ENCODE measurements around the gene PPP1R15B. TPM values are rescaled to one million over a fixed set of nuclear protein-coding genes. Genes with fewer than 3 reads are reported as not detected.

PPP1R15B gene
- total and polyA plus RNA-seq, 2 of the 4 experiments (the other 2 are of a cell fraction): 14.9 to 15.0 TPM

DNA sequence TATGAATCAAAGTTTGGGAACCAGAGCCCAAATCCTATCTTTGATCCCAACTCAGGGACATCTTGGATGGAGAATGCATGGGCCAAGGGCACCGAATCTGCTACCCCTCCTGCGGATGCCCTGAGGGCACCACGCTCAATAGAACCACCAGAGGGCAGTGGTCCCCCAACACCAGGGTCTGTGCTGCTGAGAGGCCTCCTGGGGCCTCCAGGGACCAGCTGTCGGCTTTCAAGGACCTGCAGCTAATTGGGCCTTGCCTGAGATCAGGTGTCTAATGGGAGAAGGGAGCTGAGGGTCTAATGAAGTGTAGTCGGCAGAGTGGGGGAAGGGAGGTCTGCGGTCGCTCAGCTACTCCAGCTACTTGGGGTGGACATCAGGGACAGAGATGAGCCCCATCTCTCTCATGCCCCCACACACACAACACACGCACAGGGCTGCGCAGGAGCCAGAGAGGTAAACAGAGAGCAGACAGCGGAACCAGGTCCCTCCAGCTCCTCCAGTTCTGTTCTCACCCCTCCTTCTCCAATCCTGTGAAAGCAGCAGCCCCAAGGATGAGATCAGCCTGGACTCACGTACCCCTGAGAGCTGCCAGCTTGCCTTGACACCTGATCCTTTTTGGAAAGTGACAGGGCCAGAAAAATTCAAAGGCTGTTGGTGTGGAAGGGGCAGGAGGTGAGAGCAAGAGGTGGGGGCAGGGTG, 34.9 kb upstream of the PPP1R15B start:
- Histone ChIP-seq H3K4me2 (ENCODE audit: low read depth, low read length) (no peak overlapping the region), H4K20me1 (ENCODE audit: insufficient read depth, low read length) (no peaks in the 10 kb centered on the region; the same call in 1 of the 2 replicates), H3K4me1 (ENCODE audit: control insufficient read depth, insufficient read depth, low read length) (no peaks in the 10 kb centered on the region), H2AK5ac (ENCODE audit: low read depth, low read length) (no peak overlapping the region), H3K9me1 (ENCODE audit: insufficient read depth, low read length) (no peaks in the 10 kb centered on the region), H3K4me3 (ENCODE audit: insufficient read depth, low read depth, low read length) (no peak overlapping the region), H3K9ac (ENCODE audit: low read depth, low read length) (no peak overlapping the region), H3K4ac (ENCODE audit: low read depth, low read length) (no peak overlapping the region), H3K23ac (ENCODE audit: low read depth, low read length) (no peak overlapping the region), H3K27me3 (ENCODE audit: control insufficient read depth, insufficient read depth, low read length) (no peaks in the 10 kb centered on the region), H2AK9ac (replicated peaks; ENCODE audit: low read depth, low read length, poor library complexity) (peak overlapping the region; percentile 26), H3K18ac (ENCODE audit: low read depth, low read length) (no peak overlapping the region), H4K91ac (ENCODE audit: insufficient read depth, low read depth, low read length) (no peak overlapping the region), H2BK120ac (ENCODE audit: low read depth, low read length) (no peak overlapping the region), H4K8ac (ENCODE audit: low read depth in 2 of 2, low read length in 2 of 2) (no peak overlapping the region), H2BK20ac (ENCODE audit: low read depth, low read length) (no peak overlapping the region), H3K79me1 (ENCODE audit: low read depth in 1 of 2, low read length in 2 of 2) (no peaks in the 10 kb centered on the region), H3K9me3 (ENCODE audit: control insufficient read depth, insufficient read depth, low read length) (no peaks in the 10 kb centered on the region), H2BK5ac (ENCODE audit: low read depth, low read length, poor library complexity, severe bottlenecking) (no peak overlapping the region), H2BK15ac (ENCODE audit: low read depth, low read length) (no peak overlapping the region), H3K27ac (ENCODE audit: insufficient read depth, low read length) (no peak overlapping the region), H3K14ac (replicated peaks; ENCODE audit: low read depth, low read length) (no peak overlapping the region), H2AFZ (replicated peaks; ENCODE audit: low read length, poor library complexity) (peak overlapping the region; percentile 4), H3K56ac (ENCODE audit: extremely low read depth, insufficient read depth, low read length) (no peak overlapping the region), H4K5ac (ENCODE audit: low read depth, low read length) (no peak overlapping the region), H3K36me3 (ENCODE audit: control insufficient read depth, insufficient read depth, low read length) (peaks cover 17% of the 10 kb centered on the region)
- in situ Hi-C loops (cut with MboI; ENCODE audit: low sequenced_read_pairs): loop anchor here (5.0 kb wide), 1 partner anchor 56 kb away; no protein-coding TSS in a partner anchor
- ATAC-seq (ENCODE audit: low read depth) (peak; percentile 96), DNase-seq (peak; percentile 62)
- dilution Hi-C loops (cut with HindIII; ENCODE audit: low sequenced_read_pairs, unreplicated experiment): no loop called here
- TF ChIP-seq MAFK (IDR thresholded peaks at IDR 0.05; ENCODE audit: low read depth, low read length) (no peak), CEBPB (IDR thresholded peaks at IDR 0.05; ENCODE audit: low read depth, low read length) (no peak), CHD1 (IDR thresholded peaks at IDR 0.05; ENCODE audit: low read depth, low read length) (no peak), RCOR1 (IDR thresholded peaks at IDR 0.05; ENCODE audit: insufficient replicate concordance, low read length) (no peak), NFE2L2 (IDR thresholded peaks at IDR 0.05; ENCODE audit: low read depth, low read length) (no peak), POLR2A (IDR thresholded peaks at IDR 0.05; ENCODE audit: low read depth, low read length) (no peak), RFX5 (IDR thresholded peaks at IDR 0.05; ENCODE audit: low read depth, low read length) (no peak), BHLHE40 (IDR thresholded peaks at IDR 0.05; ENCODE audit: low read depth, low read length) (no peak), RAD21 (IDR thresholded peaks at IDR 0.05; ENCODE audit: low read length) (peak; percentile 83), MAZ (IDR thresholded peaks at IDR 0.05; ENCODE audit: borderline replicate concordance, low read depth, low read length) (no peak), MXI1 (IDR thresholded peaks at IDR 0.05; ENCODE audit: borderline replicate concordance, low read depth, low read length) (no peak), FOS (IDR thresholded peaks at IDR 0.05; ENCODE audit: low read depth, low read length) (no peak), SMC3 (IDR thresholded peaks at IDR 0.05; ENCODE audit: low read depth, low read length) (peak; percentile 89)
- TF ChIP-seq, protein P1, sequence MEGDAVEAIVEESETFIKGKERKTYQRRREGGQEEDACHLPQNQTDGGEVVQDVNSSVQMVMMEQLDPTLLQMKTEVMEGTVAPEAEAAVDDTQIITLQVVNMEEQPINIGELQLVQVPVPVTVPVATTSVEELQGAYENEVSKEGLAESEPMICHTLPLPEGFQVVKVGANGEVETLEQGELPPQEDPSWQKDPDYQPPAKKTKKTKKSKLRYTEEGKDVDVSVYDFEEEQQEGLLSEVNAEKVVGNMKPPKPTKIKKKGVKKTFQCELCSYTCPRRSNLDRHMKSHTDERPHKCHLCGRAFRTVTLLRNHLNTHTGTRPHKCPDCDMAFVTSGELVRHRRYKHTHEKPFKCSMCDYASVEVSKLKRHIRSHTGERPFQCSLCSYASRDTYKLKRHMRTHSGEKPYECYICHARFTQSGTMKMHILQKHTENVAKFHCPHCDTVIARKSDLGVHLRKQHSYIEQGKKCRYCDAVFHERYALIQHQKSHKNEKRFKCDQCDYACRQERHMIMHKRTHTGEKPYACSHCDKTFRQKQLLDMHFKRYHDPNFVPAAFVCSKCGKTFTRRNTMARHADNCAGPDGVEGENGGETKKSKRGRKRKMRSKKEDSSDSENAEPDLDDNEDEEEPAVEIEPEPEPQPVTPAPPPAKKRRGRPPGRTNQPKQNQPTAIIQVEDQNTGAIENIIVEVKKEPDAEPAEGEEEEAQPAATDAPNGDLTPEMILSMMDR (conservative IDR thresholded peaks at IDR 0.05; ENCODE audit: low read depth, low read length): peak; percentile 84
- TF ChIP-seq, protein P2, sequence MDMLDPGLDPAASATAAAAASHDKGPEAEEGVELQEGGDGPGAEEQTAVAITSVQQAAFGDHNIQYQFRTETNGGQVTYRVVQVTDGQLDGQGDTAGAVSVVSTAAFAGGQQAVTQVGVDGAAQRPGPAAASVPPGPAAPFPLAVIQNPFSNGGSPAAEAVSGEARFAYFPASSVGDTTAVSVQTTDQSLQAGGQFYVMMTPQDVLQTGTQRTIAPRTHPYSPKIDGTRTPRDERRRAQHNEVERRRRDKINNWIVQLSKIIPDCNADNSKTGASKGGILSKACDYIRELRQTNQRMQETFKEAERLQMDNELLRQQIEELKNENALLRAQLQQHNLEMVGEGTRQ (IDR thresholded peaks at IDR 0.05; ENCODE audit: low read depth, low read length): no peak
- WGBS, 2 experiments (ENCODE audit: extremely low coverage in 2 of 2, insufficient read length in 1 of 2): 60% methylated on average over 3 of the region's 11 CpGs; no CpG with 5 or more reads in 1 of the 2 experiments
- intact Hi-C loops (cut with micrococcal nuclease): loop anchor here (1.0 to 2.0 kb wide), 3 partner anchors 38 to 360 kb away; no protein-coding TSS in a partner anchor
- CTCF ChIA-PET: interaction anchor here (0.8 to 2.6 kb wide), 15 partner anchors 8 to 360 kb away, joined by 3 to 30 read pairs (median 4); partner anchors contain the start of genes MDM4 and PIK3C2B
- POLR2A ChIA-PET (ENCODE audit: unreplicated experiment): no interaction called here
- no TSS peak for BruUV-seq (replicated peaks)
